Heart right ventricle (tissue), 16 donors: ENCODE data around the gene CTR9. TPM values are rescaled to one million over a fixed set of nuclear protein-coding genes. Genes with fewer than 3 reads are reported as not detected.

Experiments
- ATAC-seq, 8 donors: fragments of 200-7000 bp; cut with Tn5 transposase; one replicate each; pipeline ENCODE4 v1.9.1; 2020; ENCODE audit warnings: mild to moderate bottlenecking in 8 of 8, moderate library complexity in 8 of 8, moderate number of reproducible peaks in 1 of 8
- DNase-seq, 2 donors: peaks; one replicate each; pipeline ENCODE4 v3.0.0-alpha.2; 2020
- H3K27ac ChIP-seq, 10 donors: fragments of 200-600 bp; sonication (generic) in 2 of 10; one replicate each; pipeline versions ENCODE4 v1.5.0 to v1.8.0; 2020 to 2022; ENCODE audit warnings: mild to moderate bottlenecking in 3 of 10
- H3K27me3 ChIP-seq, 7 donors: fragments of 200-600 bp; one replicate each; pipeline ENCODE4 v1.8.0; 2021 to 2022; ENCODE audit warnings: mild to moderate bottlenecking in 2 of 7
- H3K36me3 ChIP-seq, 9 donors: fragments of 200-600 bp; sonication (generic) in 1 of 9; one replicate each; pipeline versions ENCODE4 v1.5.0 to v1.8.0; 2020 to 2022; ENCODE audit warnings: mild to moderate bottlenecking in 2 of 9
- H3K4me1 ChIP-seq, 9 donors: fragments of 200-600 bp; sonication (generic) in 1 of 9; one replicate each; pipeline versions ENCODE4 v1.5.0 to v1.8.0; 2020 to 2022; ENCODE audit warnings: mild to moderate bottlenecking in 4 of 9
- H3K4me3 ChIP-seq, 10 donors: fragments of 200-600 bp; sonication (generic) in 2 of 10; one replicate each; pipeline versions ENCODE4 v1.5.0 to v1.8.0; 2020 to 2022; ENCODE audit warnings: mild to moderate bottlenecking in 7 of 10, moderate library complexity in 2 of 10
- H3K9me3 ChIP-seq, 11 donors: fragments of 200-600 bp in 10 of 11; sonication (generic) in 2 of 11; one replicate each; pipeline versions ENCODE4 v1.5.0 to v1.8.0; 2013 to 2022; ENCODE audit warnings: mild to moderate bottlenecking in 2 of 11, control low read depth in 1 of 11, moderate library complexity in 1 of 11
- WGBS, 2 donors: extraction: QIAGEN DNeasy Blood & Tissue Kit; methylation state at CpG; one replicate each; pipeline ENCODE4 v1.1.7; 2013; ENCODE audit warnings: inconsistent platforms in 1 of 2; 5-methylcytosine and 5-hydroxymethylcytosine counted together
- intact Hi-C, 10 donors: fragments of 100-400 bp; cut with DNase I; formaldehyde crosslinking; loops; one replicate each; pipeline versions ENCODE4 v1.11.1 to v1.14.2; 2022
- polyA plus RNA-seq, 2 donors: library from polyadenylated mRNA; stranded (reverse); fragments of 200-250 nt; gene quantifications; one replicate each; pipeline ENCODE4 v1.2.3, GENCODE V29; 2013
- total RNA-seq, 10 donors: library from RNA; stranded (reverse); fragmentation: NEBNext Ultra II Directional in 3 of 10; extraction: Animal tissue kit (Norgen Biotek cat#: 25700) in 3 of 10; gene quantifications; one replicate each; pipeline versions ENCODE4 v1.2.1 to v1.2.4, GENCODE V29; 2021 to 2023
- TF ChIP-seq, protein P1 (sequence below), 9 donors: fragments of 200-600 bp; sonication (generic) in 2 of 9; IDR thresholded peaks; one replicate each; pipeline versions ENCODE4 v1.5.0 to v1.8.0; 2021 to 2022; ENCODE audit warnings: antibody characterized with exemption in 9 of 9, mild to moderate bottlenecking in 5 of 9, moderate library complexity in 1 of 9
- donor health status: Arrhythmogenic right ventricular cardiomyopathy.
- donor health status: ischemic (EF 13 %, LVEDD 7.1; RV severe dilation, severe dysfunction).
- donor health status: healthy with polysubstance abuse.
- donor health status: DM: no; HTN: yes; CAD: no.
- donor health status: DM: no; HTN: no; CAD: no.
- donor health status: ischemic (EF 25% LVEDD 6.9; RV normal size, moderate dysfunction).
- donor health status: ischemic (EF 25% LVEDD 5.7; RV mildly dilated, moderate dysfunction).
- donor health status: healthy.
- donor health status: DM: yes; HTN: yes; CAD: no.
- donor health status: Ischemic cardiomyopathy.
- donor health status: ischemic (EF 35%, LVEDD 5.7; RV mildly dilated, moderate dysfunction).
- donor health status: nonischemic (EF 11% LVEDD 7.7; RV severe dilation, severe dysfunction).
- donor health status: DM: yes; HTN: yes; CAD: no.
- donor health status: PGD.
- donor health status: ischemic (EF 29% LVEDD 5.4; RV normal size, mild dysfunction).
- donor health status: nonischemic (EF 23%, LVEDD 6.1; RV moderate dilation, normal function).

CTR9 gene
- total and polyA plus RNA-seq, 12 donors, result 10.4 to 34.8 (median 23.1) TPM

DNA sequence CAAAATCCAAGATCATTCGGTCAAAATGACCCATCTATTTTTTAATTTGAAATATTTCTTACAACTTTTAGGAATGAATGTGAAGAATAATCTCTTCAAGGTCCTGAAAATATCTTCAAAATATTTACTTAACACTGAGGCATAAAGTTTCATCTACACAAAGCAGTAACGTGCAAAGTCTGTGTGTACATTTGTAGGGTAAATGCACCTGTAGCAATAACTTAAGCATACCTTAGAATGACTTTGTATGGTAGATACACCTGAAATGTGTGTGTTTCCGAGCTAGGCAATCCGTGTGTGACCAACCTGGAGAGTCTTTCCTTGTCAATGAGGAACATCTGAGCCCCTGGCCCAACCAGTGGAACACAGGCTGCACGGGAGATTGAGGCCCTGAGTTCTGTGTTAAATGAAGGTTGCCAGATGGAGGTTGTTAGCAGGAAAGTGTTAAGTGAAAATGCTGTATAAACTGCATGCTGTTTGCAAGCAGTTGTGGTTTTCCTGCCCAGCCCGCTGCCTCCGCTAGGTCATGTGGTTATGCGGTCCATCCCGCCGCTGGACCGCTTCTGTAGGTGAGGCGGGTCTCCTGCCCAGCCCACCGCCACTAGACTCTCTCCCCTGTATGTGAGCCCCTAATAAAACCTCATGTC is 7.6 kb upstream of the CTR9 start:
- no peaks in the 10 kb centered on the region for H3K9me3 ChIP-seq
- H3K4me3 ChIP-seq, result peak overlapping the region in 1 of 10 donors; percentile 17
- ATAC-seq, result peak in 1 of 8 donors; percentile 13
- H3K27me3 ChIP-seq, result no peaks in the 10 kb centered on the region
- WGBS, 2 donors, result 85% methylated on average over 13 of the region's 13 CpGs
- peaks cover 0 to 17% (median 0%) of the 10 kb centered on the region in 9 donors for H3K4me1 ChIP-seq
- no peaks in the 10 kb centered on the region for H3K36me3 ChIP-seq
- intact Hi-C loops, result loop anchor here in 1 of 10 donors (5.0 kb wide), 1 partner anchor 531 kb away; no protein-coding TSS in a partner anchor
- no peak for DNase-seq
- TF ChIP-seq, protein P1, sequence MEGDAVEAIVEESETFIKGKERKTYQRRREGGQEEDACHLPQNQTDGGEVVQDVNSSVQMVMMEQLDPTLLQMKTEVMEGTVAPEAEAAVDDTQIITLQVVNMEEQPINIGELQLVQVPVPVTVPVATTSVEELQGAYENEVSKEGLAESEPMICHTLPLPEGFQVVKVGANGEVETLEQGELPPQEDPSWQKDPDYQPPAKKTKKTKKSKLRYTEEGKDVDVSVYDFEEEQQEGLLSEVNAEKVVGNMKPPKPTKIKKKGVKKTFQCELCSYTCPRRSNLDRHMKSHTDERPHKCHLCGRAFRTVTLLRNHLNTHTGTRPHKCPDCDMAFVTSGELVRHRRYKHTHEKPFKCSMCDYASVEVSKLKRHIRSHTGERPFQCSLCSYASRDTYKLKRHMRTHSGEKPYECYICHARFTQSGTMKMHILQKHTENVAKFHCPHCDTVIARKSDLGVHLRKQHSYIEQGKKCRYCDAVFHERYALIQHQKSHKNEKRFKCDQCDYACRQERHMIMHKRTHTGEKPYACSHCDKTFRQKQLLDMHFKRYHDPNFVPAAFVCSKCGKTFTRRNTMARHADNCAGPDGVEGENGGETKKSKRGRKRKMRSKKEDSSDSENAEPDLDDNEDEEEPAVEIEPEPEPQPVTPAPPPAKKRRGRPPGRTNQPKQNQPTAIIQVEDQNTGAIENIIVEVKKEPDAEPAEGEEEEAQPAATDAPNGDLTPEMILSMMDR (IDR thresholded peaks at IDR 0.05), result no peak
- H3K27ac ChIP-seq, result peak overlapping the region in 1 of 10 donors; percentile 24

DNA sequence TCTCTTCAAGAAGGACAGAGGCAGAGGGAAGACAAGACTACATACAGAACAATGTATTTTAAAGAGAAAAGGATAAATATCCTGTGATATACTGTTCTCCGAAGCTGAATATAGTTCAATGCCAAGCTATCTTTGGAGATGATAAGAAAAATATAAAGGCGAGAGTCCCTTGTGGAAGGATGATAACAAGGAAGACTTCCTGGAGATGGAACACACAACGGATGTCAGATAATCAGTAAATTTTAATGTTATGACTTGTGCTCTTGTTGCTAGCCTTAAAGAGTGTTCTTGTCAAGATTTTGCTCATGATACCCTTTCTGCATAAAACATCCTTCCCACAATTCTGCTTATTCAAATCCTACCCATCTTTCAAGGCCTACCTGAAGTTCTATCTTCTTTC is 6.8 kb upstream of the CTR9 start:
- DNase-seq, result no peak
- no peaks in the 10 kb centered on the region for H3K27me3 ChIP-seq
- no peak overlapping the region for H3K27ac ChIP-seq
- ATAC-seq, result no peak
- no peaks in the 10 kb centered on the region for H3K36me3 ChIP-seq
- WGBS, 2 donors, result 49 to 63% methylated on average over 3 of the region's 3 CpGs
- TF ChIP-seq, protein P1 (IDR thresholded peaks at IDR 0.05), result no peak
- peaks cover 0 to 17% (median 0%) of the 10 kb centered on the region in 9 donors for H3K4me1 ChIP-seq
- no peak overlapping the region for H3K4me3 ChIP-seq
- H3K9me3 ChIP-seq, result no peaks in the 10 kb centered on the region
- intact Hi-C loops, result loop anchor here in 1 of 10 donors (5.0 kb wide), 1 partner anchor 532 kb away; no protein-coding TSS in a partner anchor

DNA sequence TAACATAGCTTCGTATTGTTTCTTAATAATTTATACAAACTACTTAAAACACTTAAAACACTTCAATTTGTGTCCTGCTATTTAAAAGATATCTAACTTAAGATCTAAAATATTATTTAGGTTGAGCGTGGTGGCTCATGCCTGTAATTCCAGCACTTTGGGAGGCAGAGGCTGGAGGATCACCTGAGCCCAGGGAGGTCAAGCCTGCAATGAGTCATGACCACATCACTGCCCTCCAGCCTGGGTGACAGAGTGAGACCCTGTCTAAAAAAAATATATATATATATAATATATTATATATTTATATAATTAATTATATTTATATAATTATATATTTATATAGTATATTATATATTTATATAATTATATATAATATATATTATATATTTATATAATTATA is 4.2 kb upstream of the CTR9 start:
- no peak for ATAC-seq
- WGBS, 2 donors, result 96 to 99% methylated on average over 2 of the region's 2 CpGs
- intact Hi-C loops, result no loop called here

DNA sequence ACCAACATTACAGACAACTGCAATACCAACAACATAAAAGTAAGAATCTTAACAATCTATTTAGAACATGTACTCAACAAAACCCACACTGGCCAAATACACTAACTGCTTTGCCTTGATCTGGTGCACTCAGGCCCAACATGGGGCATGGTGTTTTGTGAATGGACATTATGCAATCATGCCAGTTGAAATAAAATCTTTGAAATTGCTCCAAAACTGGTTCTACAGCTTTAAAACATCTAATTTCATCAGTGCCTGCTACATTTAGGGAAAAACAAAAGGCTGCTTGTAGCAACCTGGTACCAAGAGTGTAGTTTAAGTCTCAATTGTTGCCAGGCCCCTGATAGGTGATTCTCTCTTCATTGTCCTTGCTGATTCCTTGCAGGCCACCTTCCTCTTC is 3.3 kb upstream of the CTR9 start:
- Histone ChIP-seq H3K4me3 (no peak overlapping the region), H3K9me3 (no peaks in the 10 kb centered on the region), H3K27me3 (no peaks in the 10 kb centered on the region), H3K27ac (no peak overlapping the region), H3K36me3 (no peaks in the 10 kb centered on the region), H3K4me1 (peaks cover 0 to 34% (median 15%) of the 10 kb centered on the region in 9 donors)
- no peak for ATAC-seq
- TF ChIP-seq, protein P1 (IDR thresholded peaks at IDR 0.05), result no peak
- intact Hi-C loops, result no loop called here
- no peak for DNase-seq

More for the DNA sequence above, 4.2 kb upstream of the CTR9 start:
- no peaks in the 10 kb centered on the region for H3K9me3 ChIP-seq
- no peak overlapping the region for H3K27ac ChIP-seq
- TF ChIP-seq, protein P1 (IDR thresholded peaks at IDR 0.05), result no peak
- no peaks in the 10 kb centered on the region for H3K27me3 ChIP-seq
- H3K4me3 ChIP-seq, result no peak overlapping the region
- DNase-seq, result no peak
- peaks cover 0 to 27% (median 6%) of the 10 kb centered on the region in 9 donors for H3K4me1 ChIP-seq
- no peaks in the 10 kb centered on the region for H3K36me3 ChIP-seq
